HG02870 (cell line): ENCODE results near the gene SHROOM3.

Experiments used
- ATAC-seq: cut with Tn5 transposase; IDR thresholded peaks from one replicate; pipeline ENCODE4 v1.9.1; 2021; ENCODE audit warnings: mild to moderate bottlenecking, moderate library complexity; ENCODE audit not compliant: unreplicated experiment

SHROOM3 gene

GRCh38 chr4:76489686-76490161 lies 54.7 kb downstream of the SHROOM3 start:
- no peak for ATAC-seq

- no peak for ATAC-seq
Measured at GRCh38 chr4:76492055-76492454, 57.0 kb downstream of the SHROOM3 start.

- ATAC-seq, result no peak
Measured at GRCh38 chr4:76494243-76494642, 59.2 kb downstream of the SHROOM3 start.

GRCh38 chr4:76494871-76495590 lies 60.0 kb downstream of the SHROOM3 start:
- no peak for ATAC-seq

GRCh38 chr4:76498550-76498949 lies 63.5 kb downstream of the SHROOM3 start:
- no peak for ATAC-seq

- peak; percentile 94 for ATAC-seq
Measured at GRCh38 chr4:76499461-76499860, 64.4 kb downstream of the SHROOM3 start.

GRCh38 chr4:76502886-76503285 lies 67.9 kb downstream of the SHROOM3 start:
- ATAC-seq, result no peak

GRCh38 chr4:76504613-76505465 lies 69.8 kb downstream of the SHROOM3 start:
- ATAC-seq, result no peak

GRCh38 chr4:76511947-76512346 lies 76.9 kb downstream of the SHROOM3 start:
- ATAC-seq, result no peak

- no peak for ATAC-seq
Measured at GRCh38 chr4:76513482-76513881, 78.5 kb downstream of the SHROOM3 start.

- ATAC-seq, result no peak
Measured at GRCh38 chr4:76514087-76514486, 79.1 kb downstream of the SHROOM3 start.

- peak; percentile 98 for ATAC-seq
Measured at GRCh38 chr4:76515975-76516843, 81.2 kb downstream of the SHROOM3 start.

GRCh38 chr4:76518241-76518640 lies 83.2 kb downstream of the SHROOM3 start:
- no peak for ATAC-seq

GRCh38 chr4:76523593-76523992 lies 88.6 kb downstream of the SHROOM3 start:
- no peak for ATAC-seq

GRCh38 chr4:76525751-76526150 lies 90.7 kb downstream of the SHROOM3 start:
- ATAC-seq, result no peak

GRCh38 chr4:76526585-76526990 lies 91.6 kb downstream of the SHROOM3 start:
- ATAC-seq, result no peak

GRCh38 chr4:76527666-76528065 lies 92.6 kb downstream of the SHROOM3 start:
- no peak for ATAC-seq

GRCh38 chr4:76531597-76531996 lies 96.6 kb downstream of the SHROOM3 start:
- ATAC-seq, result no peak

GRCh38 chr4:76532805-76533204 lies 97.8 kb downstream of the SHROOM3 start:
- no peak for ATAC-seq

- no peak for ATAC-seq
Measured at GRCh38 chr4:76533314-76533713, 98.3 kb downstream of the SHROOM3 start.
